GM19240 (cell line): ENCODE data around the gene ZDHHC14.
"Not testable (repeated sequence)": the region's sequence is repeated elsewhere in the genome, so short reads cannot be mapped to it uniquely, and the experiment has no call there.

Experiments used
- DNase-seq: peaks from one replicate; pipeline ENCODE4 v3.0.0; 2011; ENCODE audit warnings: low spot score; ENCODE audit not compliant: insufficient read length

The ZDHHC14 gene

DNA sequence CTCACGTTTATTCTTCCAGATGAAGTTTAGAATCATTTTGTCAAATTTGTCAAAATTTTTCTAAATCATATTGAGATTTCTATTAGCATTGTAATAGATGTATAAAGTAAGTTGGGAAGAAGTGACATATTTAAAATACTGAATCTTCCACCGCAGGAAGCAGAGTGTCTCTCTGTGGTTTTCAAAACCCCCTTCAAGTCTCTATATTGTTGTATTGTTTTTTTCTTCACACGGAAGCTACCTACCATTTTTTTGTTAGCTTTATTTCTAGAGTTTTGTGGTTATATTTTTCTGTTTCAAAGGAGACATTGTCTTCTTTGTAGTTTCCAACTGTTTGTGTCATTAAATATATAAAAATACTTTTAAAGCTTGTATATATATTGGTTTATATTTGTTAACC is 188.6 kb downstream of the ZDHHC14 start:
- no peak for DNase-seq

DNA sequence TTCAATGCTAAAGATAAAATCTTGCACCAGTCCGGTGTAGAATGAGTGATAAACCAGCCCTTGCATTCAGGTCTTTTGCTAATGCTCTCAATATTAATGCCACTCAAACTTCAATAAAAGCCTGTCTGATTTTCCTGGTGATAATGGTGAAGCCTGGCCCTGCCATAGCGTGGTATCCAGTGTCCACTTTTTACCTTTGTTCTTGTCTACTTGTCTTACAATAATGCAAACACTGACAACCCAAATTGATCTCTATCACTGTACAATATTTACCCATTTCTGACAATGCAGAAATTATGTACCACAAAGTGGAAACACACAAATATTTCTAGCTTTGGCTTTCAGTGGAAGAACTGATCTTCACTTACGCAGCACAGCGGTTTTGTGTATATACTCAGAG is 189.1 kb downstream of the ZDHHC14 start:
- no peak for DNase-seq

DNA sequence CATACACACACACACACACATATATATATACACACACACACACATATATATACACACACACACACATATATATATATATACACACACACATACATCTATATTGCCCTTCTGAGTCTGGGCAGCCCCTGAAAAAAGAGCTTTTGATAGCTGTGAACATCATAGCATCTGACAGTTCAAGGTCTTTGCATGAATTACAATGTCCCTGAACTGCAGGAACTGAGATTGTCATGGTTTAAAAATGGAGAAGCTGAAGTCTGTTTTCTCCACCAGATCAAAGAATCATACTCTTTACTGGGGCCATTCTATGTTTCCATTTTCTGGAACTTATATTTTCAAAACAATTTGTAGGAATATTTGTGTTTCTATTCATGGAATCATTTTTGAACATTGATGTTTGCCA is 189.8 kb downstream of the ZDHHC14 start:
- no peak for DNase-seq

DNA sequence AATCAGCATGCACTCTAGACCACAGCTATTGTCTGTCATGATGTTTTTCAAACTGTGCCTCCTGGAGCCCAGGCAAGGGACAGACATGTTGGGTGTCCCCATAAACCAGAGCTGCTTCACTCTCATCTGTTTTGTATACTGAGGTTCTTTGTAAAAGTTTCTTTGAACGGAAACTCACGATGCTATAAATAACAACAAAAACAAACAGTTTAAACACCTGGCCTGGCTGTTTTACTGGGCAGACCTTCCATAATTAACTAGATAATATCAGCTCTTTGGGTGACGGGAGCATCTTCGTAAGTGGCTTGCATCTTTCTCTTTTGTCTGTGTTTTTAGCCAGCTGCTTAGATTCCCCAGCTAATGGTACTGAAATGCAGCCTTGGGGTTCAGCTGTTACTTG is 190.3 kb downstream of the ZDHHC14 start:
- no peak for DNase-seq

DNA sequence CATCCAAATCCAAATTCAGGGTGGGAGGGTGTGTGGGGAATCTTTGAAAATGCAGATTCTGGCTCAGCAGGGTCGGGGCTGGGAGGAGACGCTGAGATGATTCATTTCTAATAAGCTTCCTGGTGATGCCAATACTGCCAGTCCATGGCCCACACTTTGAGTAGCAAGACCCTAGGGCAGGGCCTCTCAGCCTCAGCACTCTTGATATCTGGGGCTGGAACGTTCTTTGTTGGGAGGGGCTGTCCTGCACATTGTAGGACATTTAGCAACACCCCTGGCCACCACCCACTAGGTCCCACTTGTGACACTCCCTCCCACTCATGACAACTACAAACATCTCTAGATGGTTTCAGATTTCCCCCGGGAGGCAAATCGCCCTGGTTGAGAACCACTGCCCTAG is 191.0 kb downstream of the ZDHHC14 start:
- DNase-seq, result no peak

DNA sequence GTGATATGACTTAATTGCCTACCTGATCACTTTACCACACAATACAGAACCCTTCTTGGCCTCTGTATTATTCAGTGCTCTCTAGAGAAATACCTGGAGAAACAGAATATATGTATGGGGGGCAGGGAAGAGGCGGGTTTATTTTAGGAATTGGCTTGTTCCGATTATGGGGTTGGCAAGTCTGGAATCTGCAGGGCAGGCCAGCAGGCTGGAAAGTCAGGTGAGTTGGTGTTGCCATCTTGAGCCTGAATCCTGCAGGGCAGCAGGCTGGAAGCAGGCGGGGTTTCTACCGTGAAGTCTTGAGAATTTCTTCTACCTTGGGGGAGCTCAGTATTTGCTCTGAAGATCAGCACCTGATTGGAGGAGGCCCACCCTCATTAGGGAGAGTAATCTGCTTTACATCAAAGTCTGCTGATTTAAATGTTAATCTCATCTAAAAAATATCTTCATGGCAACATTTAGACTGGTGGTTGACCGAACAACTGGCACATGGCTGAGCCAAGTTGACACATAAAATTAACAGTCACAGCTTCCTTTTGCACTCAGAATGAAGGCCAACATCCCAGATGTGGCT is 193.9 kb downstream of the ZDHHC14 start:
- no peak for DNase-seq

DNA sequence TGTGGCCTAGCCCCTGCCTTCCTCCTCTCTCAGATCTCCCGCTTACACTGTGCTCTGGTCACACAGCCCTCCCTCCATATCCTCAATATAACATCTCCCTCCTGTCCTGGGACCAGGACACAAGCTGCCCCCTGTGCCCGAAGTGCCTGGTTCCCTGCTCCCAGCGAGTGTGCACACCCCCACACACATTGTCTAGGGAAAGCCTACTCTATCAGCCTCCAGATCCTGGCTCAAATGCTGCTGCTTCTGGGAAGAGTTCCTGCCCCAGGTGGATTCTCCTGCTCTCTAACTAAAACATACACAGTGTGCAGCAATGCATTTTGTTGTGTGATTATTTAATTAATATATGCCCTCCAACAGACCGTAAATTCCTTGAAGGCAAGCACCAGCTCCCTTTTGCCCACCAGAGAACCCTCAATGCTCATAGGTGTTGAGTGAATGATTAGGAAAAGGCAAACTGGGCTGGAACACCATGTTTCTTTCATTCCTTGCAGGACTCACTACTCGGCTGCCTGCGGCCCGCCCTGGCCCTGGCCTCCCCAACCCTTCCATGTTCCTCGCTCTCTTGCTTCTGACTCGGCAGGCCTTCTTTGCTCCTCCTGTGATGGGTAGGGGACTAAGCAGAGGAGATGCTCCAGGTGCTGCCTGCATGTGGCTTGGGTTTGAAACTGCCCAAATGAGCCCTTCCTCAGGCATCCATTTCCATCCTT is 194.6 kb downstream of the ZDHHC14 start:
- DNase-seq, result no peak

DNA sequence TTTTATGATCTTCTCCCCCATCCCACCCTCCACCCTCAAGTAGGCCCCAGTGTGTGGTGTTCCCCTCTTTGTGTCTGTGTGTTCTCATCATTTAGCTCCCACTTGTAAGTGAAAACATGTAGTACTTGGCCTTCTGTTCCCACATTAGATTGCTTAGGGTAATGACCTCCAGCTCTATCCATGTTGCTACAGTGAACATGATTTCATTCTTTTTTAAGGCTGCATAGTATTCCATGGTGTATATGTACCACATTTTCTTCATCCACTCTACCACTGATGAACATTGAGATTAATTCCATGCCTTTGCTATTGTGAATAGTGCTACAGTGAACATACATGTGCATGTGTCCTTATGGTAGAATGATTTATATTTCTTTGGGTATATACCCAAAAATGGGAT is 196.0 kb downstream of the ZDHHC14 start:
- not testable (repeated sequence) for DNase-seq

DNA sequence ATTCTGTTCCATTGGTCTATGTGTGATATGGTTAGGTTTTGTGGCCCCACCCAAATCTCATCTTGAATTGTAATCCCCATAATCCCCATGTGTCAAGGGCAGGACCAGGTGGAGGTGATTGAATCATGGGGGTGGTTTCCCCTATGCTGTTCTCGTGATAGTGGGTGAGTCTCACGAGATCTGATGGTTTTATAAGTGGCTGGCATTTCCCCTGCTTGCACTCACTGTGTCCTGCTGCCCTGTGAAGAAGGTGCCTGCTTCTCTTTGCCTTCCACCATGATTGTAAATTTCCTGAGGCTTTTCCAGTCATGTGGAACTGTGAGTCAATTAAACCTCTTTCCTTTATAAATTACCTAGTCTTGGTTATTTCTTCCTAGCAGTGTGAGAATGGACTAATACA is 197.5 kb downstream of the ZDHHC14 start:
- DNase-seq, result not testable (repeated sequence)

DNA sequence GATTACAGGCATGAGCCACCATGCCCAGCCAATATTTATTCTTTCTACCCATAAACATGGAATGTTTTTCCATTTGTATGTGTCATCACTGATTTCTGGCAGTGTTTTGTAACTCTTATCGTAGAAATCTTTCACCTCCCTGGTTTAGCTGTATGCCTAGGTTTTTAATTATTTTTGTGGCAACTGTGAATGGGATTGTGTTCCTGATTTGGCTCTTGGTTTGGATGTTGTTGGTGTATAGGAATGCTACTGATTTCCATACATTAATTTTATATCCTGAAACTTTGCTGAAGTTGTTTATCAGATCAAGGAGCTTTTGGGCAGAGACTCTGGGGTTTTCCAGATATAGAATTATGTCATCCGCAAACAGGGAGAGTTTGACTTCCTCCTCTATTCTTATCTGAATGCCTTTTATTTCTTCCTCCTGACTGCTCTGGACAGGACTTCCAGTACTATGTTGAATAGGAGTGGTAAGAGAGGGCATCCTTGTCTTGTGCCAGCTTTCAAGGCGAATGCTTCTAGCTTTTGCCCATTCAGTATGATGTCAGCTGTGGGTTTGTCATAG is 198.6 kb downstream of the ZDHHC14 start:
- DNase-seq, result no peak

DNA sequence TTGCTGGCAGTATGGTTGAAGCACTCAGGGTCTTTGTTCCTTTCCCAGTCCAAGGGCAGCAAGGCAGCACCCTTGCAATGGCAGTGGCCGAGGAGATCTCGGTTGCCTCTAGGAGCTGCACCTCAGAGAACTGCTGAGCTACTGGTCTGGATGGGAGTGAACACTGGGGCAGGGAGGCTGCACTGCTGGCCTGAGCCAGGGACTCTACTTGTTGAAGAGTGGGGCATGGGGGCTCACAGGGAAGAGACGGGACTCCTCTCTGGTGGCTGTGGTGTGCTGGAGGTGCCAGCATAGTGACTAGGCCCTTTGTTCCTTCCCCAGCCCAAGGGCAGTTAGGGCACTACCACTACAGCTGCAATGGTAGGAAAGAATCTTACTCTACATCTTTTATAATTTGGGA is 203.0 kb downstream of the ZDHHC14 start:
- DNase-seq, result no peak

DNA sequence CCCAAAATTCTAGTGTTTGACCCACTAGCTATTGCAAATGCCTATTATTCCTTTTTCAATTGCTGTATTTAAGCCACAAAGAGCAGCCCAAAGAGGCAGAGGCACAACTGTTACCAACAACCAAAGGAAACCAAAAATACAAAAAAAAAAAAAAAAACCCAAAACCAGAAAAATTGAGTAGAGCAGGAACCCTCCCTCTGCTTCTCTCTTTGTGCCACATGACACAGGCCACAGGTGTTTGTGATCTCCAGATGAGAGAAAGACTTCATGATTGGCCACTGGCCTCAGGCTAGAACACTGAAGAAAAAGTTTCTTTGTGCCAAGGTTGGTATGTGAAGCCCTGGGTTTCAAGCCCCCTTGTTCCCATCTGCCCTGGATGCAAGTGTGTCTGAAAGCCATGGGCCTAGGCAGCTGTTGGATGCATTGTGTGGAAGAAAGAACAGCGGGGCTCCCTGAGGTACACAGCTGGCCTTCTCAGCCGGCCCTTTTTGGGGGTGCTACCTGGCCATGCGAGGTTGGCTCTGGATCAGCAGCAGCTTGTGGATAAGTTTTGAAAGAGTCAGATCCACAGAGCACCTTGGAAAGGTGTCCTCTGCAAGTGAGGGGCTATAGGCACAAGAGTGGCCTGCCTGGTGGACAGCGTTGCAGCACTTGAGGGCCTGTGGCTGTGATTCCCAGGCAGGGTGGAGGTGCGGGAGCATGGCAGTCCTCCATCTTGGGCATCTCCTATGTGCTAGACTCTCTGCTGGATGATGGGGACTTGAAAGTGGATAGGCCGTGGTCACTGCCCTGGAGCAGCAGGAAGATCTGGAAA is 204.5 kb downstream of the ZDHHC14 start:
- no peak for DNase-seq

DNA sequence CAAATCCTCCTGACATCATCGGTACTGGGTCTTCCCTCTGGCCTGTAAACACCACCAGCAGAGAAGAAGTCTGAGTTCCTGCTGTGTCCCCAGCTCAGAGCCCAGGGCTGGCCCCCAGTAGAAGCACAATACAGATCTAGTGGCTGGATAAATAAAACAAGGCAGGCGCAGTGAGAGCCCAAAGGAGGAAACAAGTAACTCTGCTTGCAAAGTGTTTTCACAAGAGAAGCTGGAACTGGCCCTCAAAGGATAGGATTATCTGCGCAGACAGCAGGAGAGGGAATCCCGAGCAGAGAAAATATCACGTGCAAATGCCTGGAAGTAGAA is 205.1 kb downstream of the ZDHHC14 start:
- DNase-seq, result no peak

DNA sequence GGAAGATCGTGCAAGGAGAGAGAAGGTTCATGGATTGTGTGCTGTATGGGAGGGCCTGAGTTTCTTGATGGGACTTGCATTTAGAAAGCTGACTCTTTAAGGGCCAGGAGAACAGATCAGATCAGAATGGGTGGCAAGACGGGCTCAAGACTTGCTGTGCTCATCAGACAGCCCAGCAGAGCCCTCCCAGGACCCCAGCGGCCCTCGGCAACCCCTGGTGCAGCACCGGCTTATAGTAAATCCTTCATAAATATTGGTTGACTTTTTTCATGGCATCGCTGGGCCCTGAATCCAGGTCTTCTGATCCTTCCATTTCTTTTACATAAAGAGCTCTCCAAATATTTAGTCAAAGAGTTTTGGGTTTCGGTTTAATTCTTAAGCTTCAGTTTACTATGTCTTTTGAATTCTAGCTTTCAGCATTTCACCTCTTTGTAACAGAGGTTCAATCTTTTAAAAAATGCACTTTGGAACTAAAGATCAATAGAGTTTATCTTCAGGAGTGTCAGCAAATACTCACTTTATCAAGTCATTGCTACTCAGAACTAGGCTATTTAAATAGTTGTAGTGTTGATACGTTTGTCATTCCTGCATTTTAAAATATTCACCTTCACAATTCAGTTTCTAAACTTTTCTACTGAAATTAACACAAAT is 205.6 kb downstream of the ZDHHC14 start:
- no peak for DNase-seq

DNA sequence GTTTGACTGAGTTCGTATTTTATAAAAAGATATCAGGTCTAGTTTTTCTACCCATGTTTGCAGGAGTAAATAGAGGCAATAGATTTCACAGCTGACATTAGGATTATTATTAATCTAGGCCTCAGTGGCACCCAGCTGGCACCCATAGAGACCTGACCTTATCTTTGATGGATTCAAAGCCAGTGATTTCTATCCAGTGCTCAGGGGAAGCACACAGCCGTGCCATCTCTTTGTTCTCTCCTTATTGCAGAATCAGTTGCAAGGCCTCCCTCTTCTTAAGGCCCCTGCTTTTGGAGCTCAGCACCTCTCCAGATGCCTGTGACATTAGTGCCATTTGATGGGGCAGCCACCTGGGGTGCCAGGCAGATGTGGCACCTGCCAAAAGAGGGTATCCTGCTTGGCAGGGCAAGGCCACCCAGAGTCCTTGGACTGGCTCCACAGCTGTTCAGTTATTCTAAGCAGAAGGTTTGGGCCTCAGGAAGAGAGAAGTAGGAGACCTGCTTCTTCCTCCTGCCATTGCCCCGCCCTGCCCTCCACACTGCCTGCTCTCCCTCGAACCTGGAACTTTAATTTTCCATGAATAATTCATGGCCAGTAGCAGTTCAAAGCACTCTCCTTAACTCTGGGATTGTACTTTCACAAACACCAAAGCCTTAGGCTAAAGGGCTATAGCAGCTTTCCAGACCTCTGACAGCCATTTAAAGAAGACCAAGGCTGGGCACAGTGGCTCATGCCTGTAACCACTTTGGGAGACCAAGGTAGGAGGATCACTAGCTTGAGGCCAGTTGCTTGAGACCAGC is 206.3 kb downstream of the ZDHHC14 start:
- DNase-seq, result no peak

DNA sequence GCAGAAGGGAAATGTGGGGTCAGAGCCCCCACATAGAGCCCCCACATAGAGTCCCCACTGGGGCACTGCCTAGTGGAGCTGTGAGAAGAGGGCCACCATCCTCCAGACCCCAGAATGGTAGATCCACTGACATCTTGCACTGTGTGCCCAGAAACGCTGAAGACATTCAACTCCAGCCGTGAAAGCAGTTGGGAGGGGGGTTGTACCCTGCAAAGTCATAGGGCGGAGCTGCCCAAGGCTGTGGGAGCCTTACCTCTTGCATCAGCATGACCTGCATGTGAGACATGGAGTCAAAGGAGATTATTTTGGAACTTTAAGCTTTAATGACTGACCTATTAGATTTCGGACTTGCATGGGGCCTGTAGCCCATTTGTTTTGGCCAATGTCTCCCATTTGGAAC is 209.7 kb downstream of the ZDHHC14 start:
- not testable (repeated sequence) for DNase-seq

DNA sequence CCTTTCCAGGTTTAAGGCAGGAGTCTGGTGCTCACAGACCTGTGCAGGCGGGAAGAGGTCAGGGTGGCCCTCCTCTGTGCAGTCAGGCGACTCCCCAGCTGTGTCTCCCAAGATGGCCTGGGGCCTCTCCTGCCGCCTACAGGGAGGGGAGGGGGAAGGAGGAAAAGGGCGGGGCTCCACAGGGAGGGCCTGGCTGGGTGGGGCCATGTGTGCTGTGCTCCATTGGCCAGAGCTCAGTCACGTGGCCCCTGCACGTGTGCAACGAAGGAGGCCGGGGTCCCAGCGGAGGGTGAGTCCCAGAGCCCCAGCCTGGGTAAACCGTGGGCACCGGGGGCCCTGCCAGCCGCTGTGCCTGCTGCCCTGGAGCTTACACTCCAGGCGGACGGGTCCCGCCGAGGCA is 211.6 kb downstream of the ZDHHC14 start:
- DNase-seq, result no peak

DNA sequence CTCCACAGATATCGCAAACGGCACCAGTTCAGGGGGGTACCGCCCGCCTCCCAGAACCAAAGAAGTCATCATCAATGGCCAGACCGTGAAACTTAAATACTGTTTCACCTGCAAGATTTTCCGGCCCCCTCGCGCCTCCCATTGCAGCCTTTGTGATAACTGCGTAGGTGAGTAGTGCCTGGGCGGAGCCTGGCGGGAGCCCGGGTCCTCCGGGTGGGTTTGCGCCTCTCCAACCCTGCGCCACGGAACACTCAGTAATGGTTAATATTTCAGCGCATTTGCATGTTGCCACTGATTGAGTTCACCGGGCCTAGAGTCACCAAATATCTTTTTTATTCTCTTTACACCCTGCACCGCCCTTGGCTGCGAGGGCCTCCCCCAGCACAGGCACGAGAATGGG is 212.0 kb downstream of the ZDHHC14 start:
- DNase-seq, result no peak

DNA sequence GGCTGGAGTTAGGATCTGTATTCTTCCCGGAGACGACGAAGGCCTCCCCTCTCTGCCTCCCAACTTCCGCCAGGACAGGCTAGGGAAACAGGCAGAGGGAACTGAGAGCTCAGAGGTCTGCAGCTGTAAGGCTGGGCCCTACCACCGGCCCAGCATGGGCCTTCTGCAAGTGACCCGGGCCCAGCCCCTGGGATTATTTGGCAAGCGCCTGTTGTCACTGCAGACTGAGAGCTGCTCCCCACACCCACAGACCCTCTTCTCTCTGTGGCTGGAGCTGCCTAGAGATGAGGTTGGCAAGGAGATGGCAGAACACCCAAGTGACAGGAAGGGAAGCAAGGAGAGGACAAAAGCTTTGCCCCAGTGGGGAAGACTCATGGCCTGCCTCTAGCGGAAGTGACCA is 212.6 kb downstream of the ZDHHC14 start:
- DNase-seq, result no peak

DNA sequence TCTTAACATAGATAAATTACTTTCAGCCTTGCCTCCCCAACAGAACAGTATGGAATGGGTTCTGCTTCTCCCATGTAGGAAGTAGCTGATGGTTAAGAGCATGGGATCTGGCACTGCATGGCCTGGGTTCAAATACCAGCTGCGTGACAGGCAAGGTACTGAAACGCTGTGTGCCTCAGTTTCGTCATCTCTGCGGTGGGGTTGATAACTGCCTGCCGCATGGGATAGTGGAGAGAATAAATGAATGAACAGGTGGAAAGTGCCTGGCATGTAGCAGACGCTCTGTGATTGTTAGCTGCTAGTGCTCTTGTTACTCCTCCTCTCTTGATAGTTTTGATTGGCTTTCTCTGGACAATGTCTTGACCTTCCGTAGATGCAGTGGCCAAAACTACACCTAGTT is 213.3 kb downstream of the ZDHHC14 start:
- DNase-seq, result no peak

DNA sequence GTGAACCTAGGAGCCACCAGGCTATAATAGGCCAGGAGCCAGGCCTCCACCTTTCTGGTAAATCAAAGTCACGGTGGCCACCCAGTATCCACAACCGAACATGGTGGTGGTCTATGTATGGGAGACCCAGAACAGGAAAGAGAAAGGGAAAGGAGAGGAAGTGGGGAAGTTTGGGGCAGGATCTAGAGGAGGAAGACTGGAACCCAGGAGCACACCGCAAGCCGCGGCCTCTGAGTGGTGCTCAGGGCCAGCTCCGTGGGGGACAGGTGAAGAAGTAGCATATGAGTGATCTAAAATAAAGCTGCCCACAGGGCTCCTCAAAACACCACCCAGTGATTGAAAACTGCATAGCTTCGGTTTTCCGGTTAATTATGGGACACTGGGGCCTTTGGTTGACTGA is 214.8 kb downstream of the ZDHHC14 start:
- DNase-seq, result no peak
